Stimulated activated CD8-positive, alpha-beta memory T cell treated with anti-CD3 and anti-CD28 coated beads, Interleukin-4, amount 100 ng/mL, for 1 hour (primary cell): Measurements from ENCODE around the gene ALDH4A1.
"Not testable (repeated sequence)": the region's sequence is repeated elsewhere in the genome, so short reads cannot be mapped to it uniquely, and the experiment has no call there.

Experiments
- DNase-seq, 2 donors: peaks; one replicate each; pipeline ENCODE4 v3.0.0-alpha.2; 2020; ENCODE audit warnings: low read depth in 2 of 2, low spot score in 1 of 2

The ALDH4A1 gene

GRCh38 chr1:18858070-18858688 is 44.2 kb downstream of the ALDH4A1 start:
- DNase-seq, result no peak

- no peak for DNase-seq
These were observed 45.9 kb downstream of the ALDH4A1 start for GRCh38 chr1:18856435-18856834.

- DNase-seq, result no peak
These were observed 46.8 kb downstream of the ALDH4A1 start for GRCh38 chr1:18855573-18855972.

- DNase-seq, result no peak
These were observed 47.9 kb downstream of the ALDH4A1 start for GRCh38 chr1:18854331-18855025.

- no peak for DNase-seq
These were observed 49.9 kb downstream of the ALDH4A1 start for GRCh38 chr1:18852501-18852900.

GRCh38 chr1:18849261-18849711 is 53.1 kb downstream of the ALDH4A1 start:
- DNase-seq, result no peak

- not testable (repeated sequence) for DNase-seq
These were observed 54.6 kb downstream of the ALDH4A1 start for GRCh38 chr1:18847723-18848122.

- no peak for DNase-seq
These were observed 62.2 kb downstream of the ALDH4A1 start for GRCh38 chr1:18840145-18840544.

GRCh38 chr1:18836654-18837053 is 65.7 kb downstream of the ALDH4A1 start:
- no peak for DNase-seq

GRCh38 chr1:18832319-18832718 is 70.0 kb downstream of the ALDH4A1 start:
- DNase-seq, result not testable (repeated sequence)

GRCh38 chr1:18831656-18832055 is 70.7 kb downstream of the ALDH4A1 start:
- DNase-seq, result no peak

- no peak for DNase-seq
These were observed 71.8 kb downstream of the ALDH4A1 start for GRCh38 chr1:18830596-18830995.

- DNase-seq, result no peak
These were observed 72.7 kb downstream of the ALDH4A1 start for GRCh38 chr1:18829671-18830070.

GRCh38 chr1:18828224-18828623 is 74.1 kb downstream of the ALDH4A1 start:
- DNase-seq, result no peak

GRCh38 chr1:18823438-18823837 is 78.9 kb downstream of the ALDH4A1 start:
- no peak for DNase-seq
